ENCODE measurements around the gene KIAA0930.

DNA sequence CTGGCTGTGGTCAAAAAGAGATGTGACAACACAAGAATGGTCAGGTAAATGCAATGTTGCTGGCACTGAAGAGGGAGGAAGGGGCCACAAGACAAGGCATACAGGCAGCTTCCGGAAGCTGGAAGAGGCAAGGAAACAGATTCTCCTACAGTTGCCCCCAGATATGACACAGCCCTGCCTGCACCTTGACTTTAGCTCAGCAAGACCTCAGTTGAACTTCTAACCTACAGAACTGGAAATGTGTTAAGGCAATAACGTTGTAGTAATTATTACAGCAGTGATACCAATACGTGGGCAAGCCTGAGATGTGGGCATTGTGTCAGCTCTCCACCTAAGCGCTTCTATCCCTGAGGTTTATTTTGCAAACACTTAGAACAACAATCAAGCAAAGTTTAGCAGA is 4.2 kb upstream of the KIAA0930 start:
- TF ChIP-seq CTCF (conservative IDR thresholded peaks at IDR 0.05; ENCODE audit: low read depth in 2 of 2) = no peak
- no peak for TF ChIP-seq EZH2 (IDR thresholded peaks at IDR 0.05; ENCODE audit: low read depth, unreplicated experiment)
- TF ChIP-seq EZH2phosphoT487 (IDR thresholded peaks at IDR 0.05; ENCODE audit: unreplicated experiment) = no peak
- no peak for TF ChIP-seq POLR2AphosphoS5 (IDR thresholded peaks at IDR 0.05; ENCODE audit: low read depth)
- TF ChIP-seq REST (IDR thresholded peaks at IDR 0.05; ENCODE audit: unreplicated experiment) = no peak
- TF ChIP-seq CREB1 (CRISPR knock-in tag; IDR thresholded peaks at IDR 0.05; ENCODE audit: low read depth) = no peak
- no peak for TF ChIP-seq ZNF331 (CRISPR knock-in tag; IDR thresholded peaks at IDR 0.05; ENCODE audit: low read depth)
- no peak for TF ChIP-seq JUNB (IDR thresholded peaks at IDR 0.05; ENCODE audit: unreplicated experiment)
- TF ChIP-seq STAT1 (IDR thresholded peaks at IDR 0.05; ENCODE audit: unreplicated experiment) = no peak
- no peak for TF ChIP-seq NANOG (IDR thresholded peaks at IDR 0.05; ENCODE audit: borderline replicate concordance)
- TF ChIP-seq ETS1 (IDR thresholded peaks at IDR 0.05) = no peak
- no peak for TF ChIP-seq ZNF114 (CRISPR knock-in tag; IDR thresholded peaks at IDR 0.05)

All from GM23338 (cell line).